ENCODE data around the gene ADPRH.

ADPRH gene

DNA sequence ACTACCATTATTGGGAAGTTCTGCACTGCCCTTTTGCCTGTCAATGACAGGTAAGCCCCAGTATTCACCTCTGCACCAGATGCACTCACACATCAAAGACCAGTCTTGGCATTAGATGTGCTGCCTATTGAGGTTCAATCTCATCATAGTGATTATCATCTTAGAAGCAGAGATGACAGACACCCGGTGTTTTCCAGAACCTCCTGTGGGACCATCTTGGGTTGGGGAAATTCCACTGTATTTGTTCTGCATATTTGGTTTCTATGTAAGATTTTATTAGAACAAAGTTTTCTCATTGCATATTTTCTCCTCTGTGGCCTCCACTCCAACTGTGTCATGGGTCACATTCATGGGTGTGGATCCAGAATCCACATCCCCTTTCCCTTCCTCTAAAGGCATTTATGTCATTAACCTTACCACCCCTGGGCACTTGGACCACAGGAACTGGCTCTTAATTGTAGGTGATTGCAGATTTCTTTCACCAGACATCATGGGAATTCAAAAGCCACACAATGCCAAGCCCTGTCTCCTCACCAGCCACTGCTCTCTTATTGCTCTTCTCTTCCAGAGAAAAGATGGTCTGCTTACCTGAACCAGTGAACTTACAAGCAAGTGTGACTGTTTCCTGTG is 49.6 kb downstream of the ADPRH start:
- DNase-seq (ENCODE audit: low read depth in 2 of 2), result no peak

DNA sequence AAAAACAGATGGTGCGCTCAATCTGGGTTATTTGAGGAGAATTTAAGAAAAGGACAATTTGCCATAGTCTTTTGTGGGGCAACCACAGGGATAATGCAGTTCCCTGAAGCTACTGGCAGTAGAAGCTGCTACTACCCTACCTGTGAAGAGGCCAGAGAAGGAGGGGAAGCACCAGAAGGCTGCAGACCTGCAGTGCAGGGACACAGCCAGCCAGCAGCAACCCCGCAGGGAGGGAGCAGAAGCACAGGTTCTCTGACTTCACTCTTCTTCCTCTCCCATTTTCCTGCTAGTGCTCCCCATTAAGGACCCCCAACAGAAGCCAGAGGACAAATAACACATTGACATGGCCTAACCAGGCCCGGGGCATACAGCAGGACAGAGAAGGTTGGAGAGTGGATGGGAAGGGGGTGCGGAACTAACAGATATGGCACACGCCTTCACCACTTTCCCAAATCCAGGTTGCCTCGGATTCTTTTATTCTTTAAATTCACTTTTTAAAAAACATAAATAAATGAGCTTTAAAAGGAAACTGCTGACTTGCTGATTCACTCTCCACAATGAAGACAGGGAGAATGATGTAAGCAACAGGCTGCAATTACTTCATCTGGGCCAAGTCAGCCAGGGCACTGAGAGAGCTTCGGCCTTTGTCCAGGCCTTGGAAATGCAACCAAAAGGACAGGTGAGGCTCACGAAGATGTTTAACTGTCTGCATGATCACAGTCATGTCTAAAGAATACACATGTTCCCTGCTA is 51.0 kb downstream of the ADPRH start:
- DNase-seq (ENCODE audit: low read depth in 2 of 2), result no peak

DNA sequence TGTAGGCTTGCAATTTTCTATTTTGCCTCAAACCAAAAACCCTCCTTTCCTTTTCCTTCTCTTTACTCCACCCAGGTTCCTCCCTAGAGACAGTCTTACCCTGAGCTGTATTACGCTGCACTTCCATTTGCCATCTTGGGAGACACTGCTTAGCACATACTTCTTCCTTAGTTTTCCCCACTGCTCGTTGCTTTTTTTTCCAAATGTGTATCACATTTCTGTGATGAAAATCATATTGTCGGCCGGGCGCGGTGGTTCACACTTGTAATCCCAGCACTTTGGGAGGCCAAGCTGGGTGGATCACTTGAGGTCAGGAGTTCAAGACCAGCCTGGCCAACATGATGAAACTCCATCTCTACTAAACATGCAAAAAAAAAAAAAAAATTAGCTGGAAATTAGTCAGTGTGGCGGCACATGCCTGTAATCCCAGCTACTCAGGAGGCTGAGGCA is 51.6 kb downstream of the ADPRH start:
- no peak for DNase-seq (ENCODE audit: low read depth in 2 of 2)

DNA sequence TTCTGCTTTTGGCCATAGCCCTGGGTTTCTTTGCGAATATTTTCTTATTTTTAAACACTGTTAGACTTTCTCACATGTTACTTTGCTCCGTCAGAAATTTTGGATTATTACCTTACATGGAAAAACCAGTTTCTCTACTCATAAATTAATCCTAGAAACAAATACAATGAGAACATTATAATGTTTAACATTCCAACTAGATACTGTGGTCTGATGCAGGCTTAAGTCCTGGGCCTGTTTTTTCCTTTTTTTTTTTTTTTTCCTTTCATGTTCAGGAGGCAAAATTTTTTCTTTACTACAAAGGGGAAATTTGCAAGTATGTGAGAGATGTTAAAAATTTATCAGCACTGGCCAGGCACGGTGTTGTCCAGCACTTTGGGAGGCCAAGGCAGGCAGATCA is 52.2 kb downstream of the ADPRH start:
- DNase-seq (ENCODE audit: low read depth in 2 of 2), result no peak

DNA sequence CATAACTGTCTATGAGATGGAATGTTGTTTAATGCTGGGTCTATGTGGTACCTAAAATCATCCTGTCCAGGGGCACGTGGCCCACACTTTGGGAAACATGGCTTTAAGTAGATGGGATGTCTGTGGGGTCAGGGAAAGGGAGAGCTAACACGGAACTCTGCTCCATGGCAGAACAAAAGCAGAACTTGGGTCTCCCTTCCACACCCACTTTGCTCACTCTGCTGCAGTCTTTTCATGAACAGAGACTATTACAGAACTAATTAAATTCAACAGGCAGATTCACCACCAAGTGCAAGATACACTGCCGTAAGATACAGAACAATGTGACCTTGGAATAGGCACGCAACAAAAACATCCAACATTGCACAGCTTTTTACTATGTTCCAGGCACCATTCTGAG is 52.9 kb downstream of the ADPRH start:
- no peak for DNase-seq (ENCODE audit: low read depth in 2 of 2)

DNA sequence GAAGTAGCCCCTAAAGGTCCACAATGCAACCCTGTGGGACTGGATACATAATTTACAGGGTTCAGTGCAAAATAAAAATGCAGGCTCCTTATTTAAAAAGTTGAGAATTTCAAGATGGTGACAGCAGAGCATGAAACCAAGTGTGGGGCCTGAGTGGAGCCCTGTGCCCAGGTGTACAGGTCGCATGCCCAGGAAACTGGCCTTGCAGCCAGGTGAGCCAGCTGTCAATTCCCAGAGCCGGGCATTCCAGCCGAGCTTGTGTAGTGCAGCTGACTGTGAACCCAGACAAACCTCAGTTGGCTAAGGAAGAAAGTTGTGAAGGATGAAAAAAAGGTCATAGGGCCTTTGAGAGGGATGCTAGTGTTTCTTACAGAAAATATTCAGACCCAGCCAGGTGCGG is 53.5 kb downstream of the ADPRH start:
- no peak for DNase-seq (ENCODE audit: low read depth in 2 of 2)

DNA sequence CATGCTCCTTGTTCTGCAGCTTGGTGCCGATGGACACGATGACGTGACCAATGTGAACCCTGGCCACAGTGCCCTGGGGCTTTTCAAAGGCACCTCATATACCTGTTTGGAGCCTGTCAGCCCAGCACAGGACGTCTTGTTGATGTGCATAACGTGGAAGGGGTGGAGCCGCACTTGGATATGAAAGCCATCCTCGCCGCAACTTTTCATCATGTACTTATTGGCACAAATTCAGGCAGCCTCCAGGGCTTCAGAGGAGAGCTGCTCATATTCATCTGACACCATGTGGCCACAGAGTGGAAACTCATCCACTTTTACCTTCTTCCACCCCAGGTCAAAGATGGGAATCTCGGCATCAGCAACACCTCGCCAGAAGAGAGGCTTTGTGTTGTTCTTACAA is 56.4 kb downstream of the ADPRH start:
- no peak for DNase-seq (ENCODE audit: low read depth in 2 of 2)

DNA sequence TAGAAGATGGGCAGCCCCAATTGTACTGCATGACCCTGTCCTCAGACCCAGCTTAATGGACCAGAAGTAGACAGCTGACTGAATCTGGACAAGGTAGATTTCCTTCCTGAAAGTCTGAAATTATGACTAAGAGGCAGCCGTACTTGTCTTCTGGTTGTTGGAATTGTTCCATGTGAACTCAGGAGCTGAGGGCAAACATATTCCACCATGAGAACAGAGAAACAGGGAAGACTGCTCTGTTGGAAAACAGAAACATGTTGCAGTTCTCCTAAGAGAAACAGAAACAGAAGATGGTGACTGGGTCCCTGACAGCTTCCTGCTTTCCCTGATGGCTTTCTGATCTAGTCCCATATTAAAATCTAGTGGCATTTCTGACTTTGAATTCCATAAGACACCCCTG is 57.0 kb downstream of the ADPRH start:
- DNase-seq (ENCODE audit: low read depth in 2 of 2), result no peak

DNA sequence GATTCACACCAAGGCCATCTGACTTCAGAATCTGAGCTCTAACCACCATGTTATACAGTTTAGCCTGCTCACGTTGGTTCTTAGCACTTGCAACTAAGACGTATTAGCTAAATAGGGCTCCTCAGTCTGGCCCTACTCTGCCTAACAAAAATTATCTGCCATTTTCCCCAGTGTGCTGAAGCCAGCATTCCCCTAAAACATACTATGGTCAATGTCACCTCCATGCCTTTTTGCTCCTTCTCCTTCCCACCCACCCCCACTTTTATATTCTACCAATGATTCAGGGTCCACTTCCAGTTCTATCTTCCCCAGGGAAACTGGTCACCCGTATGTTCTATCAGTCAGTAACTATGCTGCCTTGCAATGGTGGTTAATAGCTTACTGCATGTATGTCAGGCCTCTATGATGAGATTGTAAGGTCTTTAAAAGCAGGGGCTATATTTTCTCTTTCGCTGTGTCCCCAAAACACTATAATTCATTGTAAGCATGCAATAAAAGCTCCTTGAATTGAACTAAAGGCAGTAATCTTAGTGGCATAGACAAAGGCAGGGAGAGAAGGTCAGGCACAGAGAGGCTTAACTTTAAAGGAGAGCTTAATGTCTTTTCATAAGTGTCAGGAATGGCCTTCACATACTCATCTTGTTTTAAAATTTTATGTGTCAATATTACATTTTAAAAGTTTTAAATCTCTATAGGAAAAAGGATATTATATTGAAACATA is 57.8 kb downstream of the ADPRH start:
- no peak for DNase-seq (ENCODE audit: low read depth in 2 of 2)

DNA sequence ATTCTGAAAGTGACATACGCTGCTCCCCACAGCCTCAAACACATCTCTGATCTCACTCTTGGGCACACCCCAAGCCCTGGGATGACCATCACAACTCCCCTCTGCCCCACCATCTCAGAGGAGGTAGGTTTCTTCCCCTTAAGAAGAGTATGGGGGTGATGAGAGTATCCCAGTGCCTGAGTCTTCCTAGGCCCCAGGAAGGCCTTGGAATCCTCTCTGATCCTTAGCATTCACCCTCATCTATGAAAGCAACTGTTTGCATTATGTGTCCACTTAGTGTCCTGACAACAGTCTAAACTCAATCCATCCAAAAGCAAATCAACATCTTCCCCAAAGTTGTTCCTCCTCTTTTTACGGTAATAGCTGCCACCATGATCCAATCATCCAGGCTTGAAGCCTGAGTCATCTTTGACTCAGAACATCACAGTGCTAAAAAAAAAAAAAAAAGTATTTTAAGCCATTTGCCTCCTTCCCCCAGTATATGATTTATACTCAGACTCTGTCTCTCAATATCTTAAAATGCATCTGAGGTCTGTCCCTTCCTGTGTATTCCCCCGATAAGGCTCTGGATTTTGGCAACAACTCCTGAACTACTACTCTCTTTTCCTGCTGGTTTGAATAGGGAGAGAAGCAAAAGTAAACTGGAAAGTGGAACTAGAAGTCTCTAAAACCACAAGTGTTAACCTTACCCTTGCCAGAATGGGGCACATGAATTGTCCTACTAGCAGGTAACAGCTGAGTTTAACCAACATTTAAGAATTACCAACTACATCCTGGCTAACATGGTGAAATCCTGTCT is 58.6 kb downstream of the ADPRH start:
- DNase-seq (ENCODE audit: low read depth in 2 of 2), result no peak
